ENCODE results near the gene MUC2. TPM values are rescaled to one million over a fixed set of nuclear protein-coding genes. Genes with fewer than 3 reads are reported as not detected.

The MUC2 gene
- total and polyA plus RNA-seq, 9 of the 15 experiments (the other 6 are each of a cell fraction or from before 2014, with no cell fraction given): under 0.01 to 0.18 TPM; not detected in 7

DNA sequence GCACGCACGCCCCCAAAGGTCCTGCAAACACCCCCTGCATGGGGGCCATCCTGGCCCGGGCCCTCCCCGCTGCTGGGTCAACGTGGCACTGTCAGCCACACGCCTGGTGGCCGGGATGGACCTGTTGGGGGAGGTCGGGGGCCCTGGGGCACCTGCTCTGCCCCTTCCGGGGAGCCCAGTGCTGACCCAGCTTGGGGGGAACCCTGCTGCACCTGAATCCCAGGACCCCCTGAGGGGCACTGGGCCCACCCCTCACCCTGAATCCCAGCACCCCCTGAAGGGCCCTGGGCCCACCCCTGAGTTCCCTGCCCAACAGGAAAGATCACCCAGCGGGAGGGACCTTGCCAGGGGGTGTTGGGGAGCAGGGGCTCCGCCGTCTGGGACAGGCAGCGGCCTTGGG, 37.7 kb upstream of the MUC2 start:
- H3K4me2 ChIP-seq (ENCODE audit: insufficient read depth, low read length): no peak overlapping the region
- H3K27me3 ChIP-seq (ENCODE audit: control insufficient read depth in 2 of 2, insufficient read depth in 2 of 2, low read length in 2 of 2): peaks cover 9 to 58% of the 10 kb centered on the region in 2 experiments; a peak in 4 of 5 replicates
- no peaks in the 10 kb centered on the region for H3K9me1 ChIP-seq (ENCODE audit: control insufficient read depth, insufficient read depth, low read length)
- no peaks in the 10 kb centered on the region for H3K79me2 ChIP-seq (ENCODE audit: control insufficient read depth, insufficient read depth, low read length)
- H3K9me3 ChIP-seq (replicated peaks; ENCODE audit: control insufficient read depth, insufficient read depth, low read depth, low read length): no peaks in the 10 kb centered on the region
- FAIRE-seq (no peak), DNase-seq (ENCODE audit: extremely low read depth in 1 of 4, low spot score in 3 of 4) (no peak), ATAC-seq (no peak)
- no peak overlapping the region for H3K9ac ChIP-seq (ENCODE audit: insufficient read depth in 1 of 2, low read depth in 2 of 2, low read length in 2 of 2)
- no peaks in the 10 kb centered on the region for H3K36me3 ChIP-seq (ENCODE audit: control insufficient read depth, insufficient read depth, low read length)
- peaks cover 19% of the 10 kb centered on the region; the same call in 1 of the 2 replicates for H4K20me1 ChIP-seq (replicated peaks; ENCODE audit: control insufficient read depth, insufficient read depth, low read length)
- H3K4me1 ChIP-seq (replicated peaks in 1 of 2; ENCODE audit: control insufficient read depth in 2 of 2, insufficient read depth in 2 of 2, low read length in 2 of 2): peaks cover 0 to 67% of the 10 kb centered on the region in 2 experiments; a peak in 2 of 5 replicates
- TF ChIP-seq, protein P1, sequence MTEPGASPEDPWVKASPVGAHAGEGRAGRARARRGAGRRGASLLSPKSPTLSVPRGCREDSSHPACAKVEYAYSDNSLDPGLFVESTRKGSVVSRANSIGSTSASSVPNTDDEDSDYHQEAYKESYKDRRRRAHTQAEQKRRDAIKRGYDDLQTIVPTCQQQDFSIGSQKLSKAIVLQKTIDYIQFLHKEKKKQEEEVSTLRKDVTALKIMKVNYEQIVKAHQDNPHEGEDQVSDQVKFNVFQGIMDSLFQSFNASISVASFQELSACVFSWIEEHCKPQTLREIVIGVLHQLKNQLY (CRISPR knock-in tag; conservative IDR thresholded peaks at IDR 0.05): no peak
- TF ChIP-seq LCOR (CRISPR knock-in tag; IDR thresholded peaks at IDR 0.05): no peak
- no peak for TF ChIP-seq NR2C1 (IDR thresholded peaks at IDR 0.05)
- no peak for TF ChIP-seq NR2C1 (tag; IDR thresholded peaks at IDR 0.05)
- no peak for TF ChIP-seq SOX6 (IDR thresholded peaks at IDR 0.05)
- TF ChIP-seq ZKSCAN1 (IDR thresholded peaks at IDR 0.05; ENCODE audit: low read depth, low read length): no peak
- no peak for TF ChIP-seq PPARD (CRISPR knock-in tag; IDR thresholded peaks at IDR 0.05)
- TF ChIP-seq ZNF699 (CRISPR knock-in tag; IDR thresholded peaks at IDR 0.05; ENCODE audit: insufficient replicate concordance): no peak
- no peak for TF ChIP-seq CEBPB (tag; IDR thresholded peaks at IDR 0.05)
- no peak for TF ChIP-seq ZNF77 (CRISPR knock-in tag; IDR thresholded peaks at IDR 0.05)
- in situ Hi-C loops (cut with MboI): no loop called here
- no peak overlapping the region for H3K4me3 ChIP-seq
- H2AFZ ChIP-seq (ENCODE audit: low read depth, low read length): no peak overlapping the region
- no peak overlapping the region for H3K27ac ChIP-seq (ENCODE audit: extremely low read depth, low read depth, low read length)
- no TSS peak for BruUV-seq (replicated peaks)
- 8% methylated on average over 12 of the region's 13 CpGs for WGBS (ENCODE audit: insufficient coverage, low coverage, missing lambda C conversion rate)
- intact Hi-C loops (cut with micrococcal nuclease): no loop called here
- ChIA-PET POLR2A (no interaction called here), CTCF (ENCODE audit: low intra/inter-chr PET ratio) (no interaction called here)
